Measurements from ENCODE around the gene TRIM17. TPM values are rescaled to one million over a fixed set of nuclear protein-coding genes. Genes with fewer than 3 reads are reported as not detected.

TRIM17 gene
- total RNA-seq, 2 experiments from 2014 or later, result 1.9 to 2.7 TPM

GRCh38 chr1:228411548-228412430, 4.9 kb downstream of the TRIM17 start:
- intact Hi-C loops (cut with micrococcal nuclease), result no loop called here
- no peak for ATAC-seq
- peaks cover 5% of the 10 kb centered on the region for H3K27me3 Mint-ChIP-seq
- POLR2A ChIA-PET, result no interaction called here
- H3K9me3 Mint-ChIP-seq, result no peaks in the 10 kb centered on the region
- H3K36me3 Mint-ChIP-seq (ENCODE audit: low read depth), result no peaks in the 10 kb centered on the region
- H3K4me1 Mint-ChIP-seq (ENCODE audit: low read depth), result peaks cover 19% of the 10 kb centered on the region
- no peak overlapping the region for H3K27ac Mint-ChIP-seq
- no peak for DNase-seq
- CTCF ChIA-PET, result interaction anchor here (0.7 to 1.6 kb wide), 4 partner anchors 10 to 198 kb away, joined by 3 to 5 read pairs (median 4); no protein-coding TSS in a partner anchor
- no peak overlapping the region for H3K4me3 Mint-ChIP-seq
- TF ChIP-seq CTCF (IDR thresholded peaks at IDR 0.05), result no peak

DNA sequence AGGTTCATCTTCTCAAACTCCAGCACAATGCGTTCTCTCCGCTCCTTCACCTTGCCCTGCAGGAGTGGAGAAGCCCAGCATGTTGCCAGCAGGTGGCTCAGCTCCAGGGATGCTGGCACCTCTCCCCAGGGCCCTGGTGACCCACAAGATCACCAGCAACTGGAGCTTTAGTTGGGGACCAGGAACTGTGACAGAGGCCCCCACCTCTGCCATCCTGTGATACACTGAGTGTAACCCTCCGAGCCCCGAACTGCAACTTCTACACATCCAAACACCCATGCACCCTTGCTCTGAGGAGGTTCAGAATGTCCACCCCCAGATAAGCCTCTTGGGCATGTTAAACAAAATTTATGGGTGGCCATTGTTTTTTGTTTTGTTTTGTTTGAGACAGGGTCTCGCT, 5.5 kb downstream of the TRIM17 start:
- Mint-ChIP-seq H3K4me1 (ENCODE audit: low read depth) (peaks cover 16% of the 10 kb centered on the region), H3K27me3 (peaks cover 3% of the 10 kb centered on the region), H3K9me3 (no peaks in the 10 kb centered on the region), H3K4me3 (no peak overlapping the region), H3K36me3 (ENCODE audit: low read depth) (no peaks in the 10 kb centered on the region), H3K27ac (no peak overlapping the region)
- intact Hi-C loops (cut with micrococcal nuclease), result no loop called here
- TF ChIP-seq CTCF (IDR thresholded peaks at IDR 0.05), result no peak
- CTCF ChIA-PET, result no interaction called here
- DNase-seq (no peak), ATAC-seq (no peak)
- POLR2A ChIA-PET, result interaction anchor here (0.5 kb wide), 1 partner anchor 480 kb away, joined by 4 read pairs; no protein-coding TSS in a partner anchor

- CTCF ChIA-PET, result no interaction called here
- intact Hi-C loops (cut with micrococcal nuclease), result no loop called here
- no peak for ATAC-seq
- Mint-ChIP-seq H3K27ac (no peak overlapping the region), H3K4me3 (no peak overlapping the region), H3K27me3 (peaks cover under 1% of the 10 kb centered on the region), H3K36me3 (ENCODE audit: low read depth) (peaks cover 2% of the 10 kb centered on the region), H3K9me3 (no peaks in the 10 kb centered on the region), H3K4me1 (ENCODE audit: low read depth) (peaks cover 12% of the 10 kb centered on the region)
- TF ChIP-seq CTCF (IDR thresholded peaks at IDR 0.05), result no peak
- POLR2A ChIA-PET, result interaction anchor here (0.5 kb wide), 1 partner anchor 480 kb away, joined by 4 read pairs; no protein-coding TSS in a partner anchor
- DNase-seq, result no peak
Measured at GRCh38 chr1:228410671-228411070, 6.0 kb downstream of the TRIM17 start.

DNA sequence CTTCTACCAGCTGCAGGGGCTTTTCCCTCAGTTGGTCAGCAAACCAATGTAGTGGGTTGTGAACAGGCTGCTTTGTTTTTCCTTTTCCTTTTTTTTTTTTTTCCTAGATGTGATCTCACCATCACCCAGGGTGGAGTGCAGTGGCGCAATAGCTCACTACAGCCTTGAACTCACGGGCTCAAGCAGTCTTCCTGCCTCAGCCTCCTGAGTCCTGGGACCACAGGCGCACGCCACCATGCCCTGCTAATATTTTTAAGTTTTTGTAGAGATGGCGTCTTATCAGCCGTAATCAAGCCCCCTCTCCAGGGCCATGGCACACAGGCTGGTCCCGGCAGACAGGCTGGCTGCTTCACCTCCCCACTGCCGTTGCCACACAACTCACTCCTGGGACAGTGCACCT, 6.6 kb downstream of the TRIM17 start:
- no peak for ATAC-seq
- no peaks in the 10 kb centered on the region for H3K9me3 Mint-ChIP-seq
- DNase-seq, result no peak
- CTCF ChIA-PET, result no interaction called here
- H3K4me1 Mint-ChIP-seq (ENCODE audit: low read depth), result peaks cover 12% of the 10 kb centered on the region
- H3K4me3 Mint-ChIP-seq, result no peak overlapping the region
- intact Hi-C loops (cut with micrococcal nuclease), result no loop called here
- no peaks in the 10 kb centered on the region for H3K27me3 Mint-ChIP-seq
- no peak for TF ChIP-seq CTCF (IDR thresholded peaks at IDR 0.05)
- no peak overlapping the region for H3K27ac Mint-ChIP-seq
- H3K36me3 Mint-ChIP-seq (ENCODE audit: low read depth), result peaks cover 8% of the 10 kb centered on the region
- POLR2A ChIA-PET, result no interaction called here
